ENCODE results near the gene RTF1. TPM values are rescaled to one million over a fixed set of nuclear protein-coding genes. Genes with fewer than 3 reads are reported as not detected.

The RTF1 gene
- polyA plus RNA-seq, 1 donor (not counting 4 experiments of a cell fraction or from before 2014, with no cell fraction given), result 28.5 TPM

DNA sequence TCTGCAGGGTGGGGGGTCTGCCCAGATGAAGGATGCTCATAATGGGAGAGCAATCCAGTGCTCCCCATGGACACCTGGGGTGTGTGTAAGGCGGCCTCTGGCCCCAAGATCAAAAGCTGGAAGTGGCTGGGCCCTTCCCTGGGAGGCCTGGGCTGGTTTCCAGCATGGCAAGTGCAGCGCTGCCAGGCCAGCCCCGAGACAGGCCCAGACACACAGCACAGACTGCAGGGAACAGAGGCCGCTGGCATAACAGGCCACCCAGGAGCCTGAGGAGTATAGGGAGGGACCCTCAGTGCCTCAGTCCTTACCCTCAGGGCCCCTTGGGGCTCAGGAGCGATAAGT, 86.7 kb downstream of the RTF1 start:
- Histone ChIP-seq H4K20me1 (ENCODE audit: control insufficient read depth, extremely low read depth, insufficient read depth, low read length) (no peaks in the 10 kb centered on the region), H3K27ac (ENCODE audit: control insufficient read depth, insufficient read depth, low read length) (no peak overlapping the region), H3K9me3 (ENCODE audit: control insufficient read depth, low read depth, low read length) (no peaks in the 10 kb centered on the region), H3K9me1 (ENCODE audit: control insufficient read depth, extremely low read depth, insufficient read depth, low read length) (peaks cover 3% of the 10 kb centered on the region), H3K36me3 (ENCODE audit: control insufficient read depth in 2 of 2, extremely low read depth in 1 of 2, insufficient read depth in 2 of 2, low read length in 2 of 2) (no peaks in the 10 kb centered on the region), H3K9ac (ENCODE audit: control insufficient read depth, extremely low read depth, insufficient read depth, low read length) (no peak overlapping the region), H3K27me3 (ENCODE audit: control insufficient read depth, extremely low read depth, insufficient read depth, low read length) (peaks cover 65% of the 10 kb centered on the region), H3K79me2 (ENCODE audit: control insufficient read depth, insufficient read depth, low read length) (no peaks in the 10 kb centered on the region), H2AFZ (ENCODE audit: control insufficient read depth, low read length) (no peak overlapping the region), H3K4me3 (ENCODE audit: control insufficient read depth in 2 of 3, extremely low read depth in 1 of 3, insufficient read depth in 2 of 3, low read depth in 1 of 3, low read length in 3 of 3) (no peak overlapping the region), H3K4me2 (ENCODE audit: control insufficient read depth, extremely low read depth, insufficient read depth, low read depth, low read length) (peak overlapping the region; percentile 56), H3K4me1 (ENCODE audit: control insufficient read depth, extremely low read depth, insufficient read depth, low read length) (peaks cover 23% of the 10 kb centered on the region)
- DNase-seq (ENCODE audit: low read depth, low spot score) (no peak), FAIRE-seq (no peak)
- dilution Hi-C loops (cut with MboI; ENCODE audit: extremely low pct_ligation_motif_present, low sequenced_read_pairs), result no loop called here
- TF ChIP-seq EZH2 (IDR thresholded peaks at IDR 0.05; ENCODE audit: low read length), result no peak
- TF ChIP-seq, protein P1, sequence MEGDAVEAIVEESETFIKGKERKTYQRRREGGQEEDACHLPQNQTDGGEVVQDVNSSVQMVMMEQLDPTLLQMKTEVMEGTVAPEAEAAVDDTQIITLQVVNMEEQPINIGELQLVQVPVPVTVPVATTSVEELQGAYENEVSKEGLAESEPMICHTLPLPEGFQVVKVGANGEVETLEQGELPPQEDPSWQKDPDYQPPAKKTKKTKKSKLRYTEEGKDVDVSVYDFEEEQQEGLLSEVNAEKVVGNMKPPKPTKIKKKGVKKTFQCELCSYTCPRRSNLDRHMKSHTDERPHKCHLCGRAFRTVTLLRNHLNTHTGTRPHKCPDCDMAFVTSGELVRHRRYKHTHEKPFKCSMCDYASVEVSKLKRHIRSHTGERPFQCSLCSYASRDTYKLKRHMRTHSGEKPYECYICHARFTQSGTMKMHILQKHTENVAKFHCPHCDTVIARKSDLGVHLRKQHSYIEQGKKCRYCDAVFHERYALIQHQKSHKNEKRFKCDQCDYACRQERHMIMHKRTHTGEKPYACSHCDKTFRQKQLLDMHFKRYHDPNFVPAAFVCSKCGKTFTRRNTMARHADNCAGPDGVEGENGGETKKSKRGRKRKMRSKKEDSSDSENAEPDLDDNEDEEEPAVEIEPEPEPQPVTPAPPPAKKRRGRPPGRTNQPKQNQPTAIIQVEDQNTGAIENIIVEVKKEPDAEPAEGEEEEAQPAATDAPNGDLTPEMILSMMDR (optimal IDR thresholded peaks at IDR 0.05 in 1 of 3, IDR thresholded peaks at IDR 0.05 in 1 of 3, conservative IDR thresholded peaks at IDR 0.05 in 1 of 3; ENCODE audit: extremely low read depth in 1 of 3, insufficient read depth in 2 of 3, low read length in 3 of 3), result no peak

DNA sequence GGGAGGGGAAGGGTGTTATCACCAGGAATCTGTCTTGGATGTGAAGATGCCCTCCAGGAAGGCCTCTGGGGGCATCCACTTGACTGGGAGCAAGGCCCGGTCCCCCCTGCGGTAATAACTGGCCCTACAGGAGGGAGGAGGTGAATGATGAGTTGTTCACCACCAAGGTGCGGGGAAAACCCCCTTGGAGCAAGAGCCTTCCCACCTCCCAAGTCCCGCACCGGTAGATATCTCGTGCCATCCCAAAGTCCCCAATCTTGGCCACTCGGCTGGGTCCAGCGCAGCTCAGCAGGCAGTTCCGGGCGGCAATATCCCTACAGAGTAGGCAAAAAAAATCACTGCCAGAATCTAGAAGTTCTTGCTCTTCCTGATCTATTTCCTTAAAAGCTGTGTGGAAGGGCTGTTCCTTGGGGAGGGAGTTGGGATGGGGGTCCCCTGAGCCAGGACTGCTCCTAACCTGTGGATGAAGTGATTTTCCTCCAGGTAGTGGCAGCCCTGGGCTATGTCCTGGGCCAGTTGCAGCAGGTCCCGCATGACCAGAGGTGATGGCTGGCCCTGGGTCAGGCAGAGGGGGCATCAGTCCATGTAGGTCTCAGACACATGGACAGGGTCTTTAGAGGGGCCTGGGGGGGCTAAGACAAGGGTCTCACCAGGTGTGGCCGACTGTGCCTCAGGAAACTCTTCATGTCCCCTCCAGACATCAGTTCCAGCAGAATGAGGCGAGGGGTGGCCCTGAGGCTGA, 88.0 kb downstream of the RTF1 start:
- DNase-seq (ENCODE audit: low read depth, low spot score) (no peak), FAIRE-seq (no peak)
- no peak overlapping the region for H3K27ac ChIP-seq (ENCODE audit: control insufficient read depth, insufficient read depth, low read length)
- no peak overlapping the region for H3K4me2 ChIP-seq (ENCODE audit: control insufficient read depth, extremely low read depth, insufficient read depth, low read depth, low read length)
- H3K36me3 ChIP-seq (ENCODE audit: control insufficient read depth in 2 of 2, extremely low read depth in 1 of 2, insufficient read depth in 2 of 2, low read length in 2 of 2), result no peaks in the 10 kb centered on the region
- TF ChIP-seq EZH2 (IDR thresholded peaks at IDR 0.05; ENCODE audit: low read length), result no peak
- TF ChIP-seq, protein P1 (optimal IDR thresholded peaks at IDR 0.05 in 1 of 3, IDR thresholded peaks at IDR 0.05 in 1 of 3, conservative IDR thresholded peaks at IDR 0.05 in 1 of 3; ENCODE audit: extremely low read depth in 1 of 3, insufficient read depth in 2 of 3, low read length in 3 of 3), result peak in 1 of 3 experiments; percentile 7
- no peaks in the 10 kb centered on the region for H3K9me3 ChIP-seq (ENCODE audit: control insufficient read depth, low read depth, low read length)
- H3K79me2 ChIP-seq (ENCODE audit: control insufficient read depth, insufficient read depth, low read length), result no peaks in the 10 kb centered on the region
- H3K4me1 ChIP-seq (ENCODE audit: control insufficient read depth, extremely low read depth, insufficient read depth, low read length), result peaks cover 23% of the 10 kb centered on the region
- dilution Hi-C loops (cut with MboI; ENCODE audit: extremely low pct_ligation_motif_present, low sequenced_read_pairs), result no loop called here
- H3K9me1 ChIP-seq (ENCODE audit: control insufficient read depth, extremely low read depth, insufficient read depth, low read length), result no peaks in the 10 kb centered on the region
- no peak overlapping the region for H3K4me3 ChIP-seq (ENCODE audit: control insufficient read depth in 2 of 3, extremely low read depth in 1 of 3, insufficient read depth in 2 of 3, low read depth in 1 of 3, low read length in 3 of 3)
- no peak overlapping the region for H2AFZ ChIP-seq (ENCODE audit: control insufficient read depth, low read length)
- peaks cover 2% of the 10 kb centered on the region for H4K20me1 ChIP-seq (ENCODE audit: control insufficient read depth, extremely low read depth, insufficient read depth, low read length)
- H3K9ac ChIP-seq (ENCODE audit: control insufficient read depth, extremely low read depth, insufficient read depth, low read length), result no peak overlapping the region
- peaks cover 58% of the 10 kb centered on the region for H3K27me3 ChIP-seq (ENCODE audit: control insufficient read depth, extremely low read depth, insufficient read depth, low read length)

Data from keratinocyte (primary cell).